SK-N-SH (cell line): ENCODE data around the gene FRMPD3. TPM values are rescaled to one million over a fixed set of nuclear protein-coding genes. Genes with fewer than 3 reads are reported as not detected.

ENCODE experiments used
- CTCF ChIA-PET: fragments of 300-600, 350-600 bp; formaldehyde crosslinking; extraction: SDS; loops from one replicate; lab custom pipeline; 2021; lab: Yijun Ruan, JAX
- POLR2A ChIA-PET: fragments of 350-600 bp; sonication (Branson Sonifier 250); formaldehyde crosslinking; extraction: SDS; loops from one replicate; lab custom pipeline; 2020; ENCODE audit warnings: antibody characterized with exemption, inconsistent platforms; lab: Yijun Ruan, JAX
- DNase-seq: peaks from one replicate; pipeline ENCODE4 v3.0.0; 2012
- H2AFZ ChIP-seq: fragments of 200-600 bp; sonication (generic); 2 replicates; pipeline ENCODE4 v1.8.1; 2016; ENCODE audit warnings: antibody characterized with exemption, mild to moderate bottlenecking, low read depth
- H3F3A ChIP-seq: fragments of 200-600 bp; sonication (generic); replicated peaks from 2 replicates; pipeline ENCODE3; 2016; ENCODE audit warnings: antibody characterized with exemption, mild to moderate bottlenecking; ENCODE audit not compliant: insufficient read depth
- H3K27ac ChIP-seq, 2 experiments: fragments of 200-500 bp in 1 of 2; fragments of 200-600 bp in 1 of 2; sonication (Bioruptor generic) in 1 of 2; sonication (generic), shearing (Covaris generic) in 1 of 2; 2 replicates each; pipeline versions ENCODE4 v1.5.1 to v1.6.1; 2014 to 2016; ENCODE audit warnings: low read depth in 2 of 2, inconsistent platforms in 1 of 2, low read length in 1 of 2, mild to moderate bottlenecking in 1 of 2, mixed read lengths in 1 of 2
- H3K27me3 ChIP-seq: fragments of 200-600 bp; sonication (generic), shearing (Covaris generic); 2 replicates; pipeline ENCODE4 v1.6.1; 2016; ENCODE audit warnings: mixed run types; ENCODE audit not compliant: insufficient read depth
- H3K36me3 ChIP-seq, 2 experiments: fragments of 200-500 bp in 1 of 2; fragments of 200-600 bp in 1 of 2; sonication (Bioruptor generic) in 1 of 2; sonication (generic) in 1 of 2; replicated peaks in 1 of 2; 2 replicates each; pipeline versions ENCODE3 to v1.5.1; 2014 to 2016; ENCODE audit warnings: low read length in 1 of 2, mild to moderate bottlenecking in 1 of 2; ENCODE audit not compliant: insufficient read depth in 2 of 2, control insufficient read depth in 1 of 2
- H3K4me1 ChIP-seq, 2 experiments: fragments of 200-500 bp in 1 of 2; fragments of 200-600 bp in 1 of 2; sonication (Bioruptor generic) in 1 of 2; sonication (generic), shearing (Covaris generic) in 1 of 2; 2 replicates each; pipeline versions ENCODE4 v1.5.1 to v1.6.1; 2014 to 2016; ENCODE audit warnings: low read depth in 1 of 2, low read length in 1 of 2, mixed run types in 1 of 2; ENCODE audit not compliant: insufficient read depth in 2 of 2, control insufficient read depth in 1 of 2
- H3K4me2 ChIP-seq: fragments of 200-600 bp; sonication (generic), shearing (Covaris generic); 2 replicates; pipeline ENCODE4 v1.6.1; 2017; ENCODE audit warnings: mixed run types
- H3K4me3 ChIP-seq, 2 experiments: fragments of 200-500 bp in 1 of 2; fragments of 200-600 bp in 1 of 2; sonication (Bioruptor generic) in 1 of 2; sonication (generic), shearing (Covaris generic) in 1 of 2; 2 replicates each; pipeline versions ENCODE4 v1.5.1 to v1.8.1; 2014 to 2016; ENCODE audit warnings: low read depth in 2 of 2, inconsistent platforms in 1 of 2, low read length in 1 of 2, mild to moderate bottlenecking in 1 of 2, mixed read lengths in 1 of 2, moderate library complexity in 1 of 2
- H3K79me2 ChIP-seq: fragments of 200-600 bp; sonication (generic); 2 replicates; pipeline ENCODE4 v1.8.1; 2017; ENCODE audit warnings: mild to moderate bottlenecking; ENCODE audit not compliant: insufficient read depth
- H3K9ac ChIP-seq: fragments of 200-600 bp; sonication (generic); 2 replicates; pipeline ENCODE4 v1.6.1; 2017; ENCODE audit warnings: mixed run types
- H3K9me2 ChIP-seq: fragments of 200-600 bp; sonication (generic); 2 replicates; pipeline ENCODE4 v1.6.1; 2017; ENCODE audit warnings: mixed run types
- H3K9me3 ChIP-seq: fragments of 200-600 bp; sonication (generic); 2 replicates; pipeline ENCODE4 v1.6.1; 2017; ENCODE audit warnings: mixed run types, mild to moderate bottlenecking, moderate library complexity
- H4K20me1 ChIP-seq: fragments of 200-600 bp; sonication (generic); 2 replicates; pipeline ENCODE4 v1.6.1; 2017; ENCODE audit warnings: mild to moderate bottlenecking, mixed run types; ENCODE audit not compliant: insufficient read depth
- CHD2 ChIP-seq: fragments of 150-350 bp; IDR thresholded peaks from 2 replicates; pipeline ENCODE4 v1.6.1; 2018; ENCODE audit warnings: low read length; ENCODE audit not compliant: partially characterized antibody
- ELF1 ChIP-seq: IDR thresholded peaks from 2 replicates; pipeline ENCODE4 v1.4.0; 2012
- EP300 ChIP-seq, 2 experiments: IDR thresholded peaks; 2 replicates each; pipeline versions ENCODE4 v1.4.0 to v1.6.1; 2012; ENCODE audit warnings: borderline replicate concordance in 1 of 2, low read depth in 1 of 2, low read length in 1 of 2
- FOSL2 ChIP-seq: IDR thresholded peaks from 2 replicates; pipeline ENCODE4 v1.4.0; 2012; ENCODE audit warnings: low read depth, mild to moderate bottlenecking, moderate library complexity, borderline replicate concordance
- FOXJ3 ChIP-seq: sonication (generic); formaldehyde crosslinking; IDR thresholded peaks from 2 replicates; pipeline ENCODE4 v1.5.1; 2020; ENCODE audit warnings: mild to moderate bottlenecking, missing genetic modification reagents
- GABPA ChIP-seq: IDR thresholded peaks from 2 replicates; pipeline ENCODE4 v1.4.0; 2012; ENCODE audit warnings: low read depth, mild to moderate bottlenecking
- GATA2 ChIP-seq: sonication (generic); formaldehyde crosslinking; IDR thresholded peaks from 2 replicates; pipeline ENCODE4 v1.5.0; 2020; ENCODE audit warnings: mild to moderate bottlenecking, missing genetic modification reagents
- MEF2A ChIP-seq: IDR thresholded peaks from 2 replicates; pipeline ENCODE4 v1.4.0; 2012; ENCODE audit warnings: low read depth, borderline replicate concordance
- NFIC ChIP-seq: IDR thresholded peaks from 2 replicates; pipeline ENCODE4 v1.4.0; 2012; ENCODE audit warnings: borderline replicate concordance
- NRF1 ChIP-seq: IDR thresholded peaks from 2 replicates; pipeline ENCODE4 v1.6.1; 2012; ENCODE audit warnings: low read depth, mild to moderate bottlenecking, low read length
- POLR2AphosphoS5 ChIP-seq: IDR thresholded peaks from 2 replicates; pipeline ENCODE4 v1.6.1; 2012; ENCODE audit warnings: low read depth, low read length
- RCOR1 ChIP-seq: fragments of 150-350 bp; IDR thresholded peaks from 2 replicates; pipeline ENCODE4 v1.6.1; 2017; ENCODE audit warnings: antibody characterized with exemption, low read length
- RXRA ChIP-seq: IDR thresholded peaks from 2 replicates; pipeline ENCODE4 v1.4.0; 2012; ENCODE audit warnings: low read depth, mild to moderate bottlenecking, borderline replicate concordance
- SIN3A ChIP-seq: IDR thresholded peaks from 2 replicates; pipeline ENCODE4 v1.6.1; 2012; ENCODE audit warnings: low read depth, mild to moderate bottlenecking, low read length, moderate library complexity, borderline replicate concordance
- TEAD4 ChIP-seq: IDR thresholded peaks from 2 replicates; pipeline ENCODE4 v1.4.0; 2012; ENCODE audit warnings: mild to moderate bottlenecking, borderline replicate concordance; ENCODE audit not compliant: insufficient read depth
- YY1 ChIP-seq: IDR thresholded peaks from 2 replicates; pipeline ENCODE4 v1.4.0; 2012; ENCODE audit warnings: low read depth, mild to moderate bottlenecking
- WGBS: methylation state at CpG from one replicate; pipeline ENCODE4 v1.1.6; 2017; ENCODE audit warnings: low lambda C conversion rate; 5-methylcytosine and 5-hydroxymethylcytosine counted together
- polyA plus RNA-seq, 3 experiments: library from polyadenylated mRNA; depleted of rRNA; stranded (reverse); fragments of >200 nt; gene quantifications; 2 replicates each; pipeline ENCODE4 v1.2.3, GENCODE V29; 2012
- TF ChIP-seq, protein P1 (sequence below): IDR thresholded peaks from 2 replicates; pipeline ENCODE4; 2012
- TF ChIP-seq, protein P2 (sequence below): IDR thresholded peaks from 2 replicates; pipeline ENCODE4 v1.4.0; 2012; ENCODE audit warnings: low read depth
- TF ChIP-seq, protein P3 (sequence below): IDR thresholded peaks from 2 replicates; pipeline ENCODE4 v1.4.0; 2012; ENCODE audit warnings: low read depth, borderline replicate concordance
- TF ChIP-seq, protein P4 (sequence below): IDR thresholded peaks from 2 replicates; pipeline ENCODE4 v1.4.0; 2012; ENCODE audit warnings: low read depth, borderline replicate concordance
- TF ChIP-seq, protein P5 (sequence below): fragments of 200-600 bp; sonication (generic); IDR thresholded peaks from 2 replicates; pipeline ENCODE4 v1.6.1; 2017; ENCODE audit warnings: antibody characterized with exemption, mild to moderate bottlenecking, moderate library complexity
- TF ChIP-seq, protein P6 (sequence below): fragments of 150-350 bp; IDR thresholded peaks from 2 replicates; pipeline ENCODE4 v1.6.1; 2016; ENCODE audit warnings: mild to moderate bottlenecking, low read depth, low read length

The FRMPD3 gene
- polyA plus RNA-seq, 1 of the 3 experiments (the other 2 are of a cell fraction) = 0.03 TPM

DNA sequence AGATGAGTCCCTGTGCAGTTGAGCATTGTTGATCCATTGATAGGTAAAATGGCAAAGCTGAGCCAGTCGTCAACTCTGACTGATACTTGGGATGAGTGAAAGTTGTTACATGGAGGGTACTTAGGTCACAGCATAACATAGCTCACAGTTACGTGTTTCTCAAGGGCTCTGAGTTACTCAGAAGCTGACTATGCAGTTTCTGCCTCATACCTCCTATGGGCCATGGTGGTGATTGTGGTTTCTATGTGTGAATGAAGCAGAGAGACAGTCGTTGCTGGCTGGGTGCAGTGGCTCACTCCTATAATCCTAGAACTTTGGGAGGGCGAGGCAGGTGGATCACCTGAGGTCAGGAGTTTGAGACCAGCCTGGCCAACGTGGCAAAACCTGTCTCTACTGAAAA is 30.8 kb downstream of the FRMPD3 start:
- Histone ChIP-seq H3F3A (no peaks in the 10 kb centered on the region), H3K4me2 (no peak overlapping the region), H3K4me3 (no peak overlapping the region), H3K79me2 (no peaks in the 10 kb centered on the region), H4K20me1 (no peaks in the 10 kb centered on the region), H3K27ac (no peak overlapping the region), H3K9me3 (no peaks in the 10 kb centered on the region), H3K9me2 (no peaks in the 10 kb centered on the region), H2AFZ (no peak overlapping the region), H3K36me3 (no peaks in the 10 kb centered on the region), H3K9ac (no peak overlapping the region), H3K27me3 (peaks cover 11% of the 10 kb centered on the region; the same call in 1 of the 2 replicates), H3K4me1 (peaks cover 0 to 2% of the 10 kb centered on the region in 2 experiments; a peak in 1 of 4 replicates)
- ChIA-PET POLR2A (no interaction called here), CTCF (no interaction called here)
- DNase-seq = no peak
- TF ChIP-seq SIN3A (no peak), GABPA (no peak), YY1 (no peak), TEAD4 (no peak)
- TF ChIP-seq, protein P1, sequence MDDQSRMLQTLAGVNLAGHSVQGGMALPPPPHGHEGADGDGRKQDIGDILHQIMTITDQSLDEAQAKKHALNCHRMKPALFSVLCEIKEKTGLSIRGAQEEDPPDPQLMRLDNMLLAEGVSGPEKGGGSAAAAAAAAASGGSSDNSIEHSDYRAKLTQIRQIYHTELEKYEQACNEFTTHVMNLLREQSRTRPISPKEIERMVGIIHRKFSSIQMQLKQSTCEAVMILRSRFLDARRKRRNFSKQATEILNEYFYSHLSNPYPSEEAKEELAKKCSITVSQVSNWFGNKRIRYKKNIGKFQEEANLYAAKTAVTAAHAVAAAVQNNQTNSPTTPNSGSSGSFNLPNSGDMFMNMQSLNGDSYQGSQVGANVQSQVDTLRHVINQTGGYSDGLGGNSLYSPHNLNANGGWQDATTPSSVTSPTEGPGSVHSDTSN = no peak
- 12% methylated on average over 5 of the region's 5 CpGs for WGBS

DNA sequence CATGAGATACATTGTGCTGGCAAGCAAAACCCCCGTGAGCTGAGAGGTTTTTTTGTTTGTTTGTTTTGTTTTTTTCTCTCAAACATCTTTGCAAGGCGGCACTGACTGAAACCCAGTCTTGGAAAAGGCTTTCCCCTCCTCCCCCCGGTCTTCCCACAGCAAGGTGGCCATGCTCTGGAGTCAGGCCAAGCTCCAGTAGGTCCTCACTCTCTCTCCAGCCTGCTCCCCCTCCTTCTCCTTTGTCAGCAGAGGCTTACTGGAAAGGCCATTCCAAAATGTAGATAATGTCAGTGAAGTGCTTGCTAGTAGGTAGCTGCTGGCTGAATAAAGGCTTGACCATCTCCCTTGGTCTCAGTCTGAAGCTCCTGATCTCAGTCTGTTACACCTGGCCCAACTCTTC is 32.6 kb downstream of the FRMPD3 start:
- TF ChIP-seq, protein P2, sequence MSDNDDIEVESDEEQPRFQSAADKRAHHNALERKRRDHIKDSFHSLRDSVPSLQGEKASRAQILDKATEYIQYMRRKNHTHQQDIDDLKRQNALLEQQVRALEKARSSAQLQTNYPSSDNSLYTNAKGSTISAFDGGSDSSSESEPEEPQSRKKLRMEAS = no peak
- no peak for TF ChIP-seq NFIC
- TF ChIP-seq, protein P3, sequence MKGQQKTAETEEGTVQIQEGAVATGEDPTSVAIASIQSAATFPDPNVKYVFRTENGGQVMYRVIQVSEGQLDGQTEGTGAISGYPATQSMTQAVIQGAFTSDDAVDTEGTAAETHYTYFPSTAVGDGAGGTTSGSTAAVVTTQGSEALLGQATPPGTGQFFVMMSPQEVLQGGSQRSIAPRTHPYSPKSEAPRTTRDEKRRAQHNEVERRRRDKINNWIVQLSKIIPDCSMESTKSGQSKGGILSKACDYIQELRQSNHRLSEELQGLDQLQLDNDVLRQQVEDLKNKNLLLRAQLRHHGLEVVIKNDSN = no peak
- TF ChIP-seq POLR2AphosphoS5 = no peak
- TF ChIP-seq, protein P4, sequence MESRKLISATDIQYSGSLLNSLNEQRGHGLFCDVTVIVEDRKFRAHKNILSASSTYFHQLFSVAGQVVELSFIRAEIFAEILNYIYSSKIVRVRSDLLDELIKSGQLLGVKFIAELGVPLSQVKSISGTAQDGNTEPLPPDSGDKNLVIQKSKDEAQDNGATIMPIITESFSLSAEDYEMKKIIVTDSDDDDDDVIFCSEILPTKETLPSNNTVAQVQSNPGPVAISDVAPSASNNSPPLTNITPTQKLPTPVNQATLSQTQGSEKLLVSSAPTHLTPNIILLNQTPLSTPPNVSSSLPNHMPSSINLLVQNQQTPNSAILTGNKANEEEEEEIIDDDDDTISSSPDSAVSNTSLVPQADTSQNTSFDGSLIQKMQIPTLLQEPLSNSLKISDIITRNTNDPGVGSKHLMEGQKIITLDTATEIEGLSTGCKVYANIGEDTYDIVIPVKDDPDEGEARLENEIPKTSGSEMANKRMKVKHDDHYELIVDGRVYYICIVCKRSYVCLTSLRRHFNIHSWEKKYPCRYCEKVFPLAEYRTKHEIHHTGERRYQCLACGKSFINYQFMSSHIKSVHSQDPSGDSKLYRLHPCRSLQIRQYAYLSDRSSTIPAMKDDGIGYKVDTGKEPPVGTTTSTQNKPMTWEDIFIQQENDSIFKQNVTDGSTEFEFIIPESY = no peak
- TF ChIP-seq ELF1 = no peak
- TF ChIP-seq RXRA = no peak
- no peak for TF ChIP-seq EP300 (IDR thresholded peaks at IDR 0.05; ENCODE audit: borderline replicate concordance in 1 of 2, low read depth in 1 of 2, low read length in 1 of 2)
- no peak for TF ChIP-seq MEF2A
- TF ChIP-seq FOXJ3 (CRISPR knock-in tag) = no peak
- TF ChIP-seq GATA2 (CRISPR knock-in tag) = no peak
- no peak for TF ChIP-seq NRF1
- TF ChIP-seq, protein P5, sequence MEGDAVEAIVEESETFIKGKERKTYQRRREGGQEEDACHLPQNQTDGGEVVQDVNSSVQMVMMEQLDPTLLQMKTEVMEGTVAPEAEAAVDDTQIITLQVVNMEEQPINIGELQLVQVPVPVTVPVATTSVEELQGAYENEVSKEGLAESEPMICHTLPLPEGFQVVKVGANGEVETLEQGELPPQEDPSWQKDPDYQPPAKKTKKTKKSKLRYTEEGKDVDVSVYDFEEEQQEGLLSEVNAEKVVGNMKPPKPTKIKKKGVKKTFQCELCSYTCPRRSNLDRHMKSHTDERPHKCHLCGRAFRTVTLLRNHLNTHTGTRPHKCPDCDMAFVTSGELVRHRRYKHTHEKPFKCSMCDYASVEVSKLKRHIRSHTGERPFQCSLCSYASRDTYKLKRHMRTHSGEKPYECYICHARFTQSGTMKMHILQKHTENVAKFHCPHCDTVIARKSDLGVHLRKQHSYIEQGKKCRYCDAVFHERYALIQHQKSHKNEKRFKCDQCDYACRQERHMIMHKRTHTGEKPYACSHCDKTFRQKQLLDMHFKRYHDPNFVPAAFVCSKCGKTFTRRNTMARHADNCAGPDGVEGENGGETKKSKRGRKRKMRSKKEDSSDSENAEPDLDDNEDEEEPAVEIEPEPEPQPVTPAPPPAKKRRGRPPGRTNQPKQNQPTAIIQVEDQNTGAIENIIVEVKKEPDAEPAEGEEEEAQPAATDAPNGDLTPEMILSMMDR = no peak
- TF ChIP-seq RCOR1 = no peak
- TF ChIP-seq, protein P6, sequence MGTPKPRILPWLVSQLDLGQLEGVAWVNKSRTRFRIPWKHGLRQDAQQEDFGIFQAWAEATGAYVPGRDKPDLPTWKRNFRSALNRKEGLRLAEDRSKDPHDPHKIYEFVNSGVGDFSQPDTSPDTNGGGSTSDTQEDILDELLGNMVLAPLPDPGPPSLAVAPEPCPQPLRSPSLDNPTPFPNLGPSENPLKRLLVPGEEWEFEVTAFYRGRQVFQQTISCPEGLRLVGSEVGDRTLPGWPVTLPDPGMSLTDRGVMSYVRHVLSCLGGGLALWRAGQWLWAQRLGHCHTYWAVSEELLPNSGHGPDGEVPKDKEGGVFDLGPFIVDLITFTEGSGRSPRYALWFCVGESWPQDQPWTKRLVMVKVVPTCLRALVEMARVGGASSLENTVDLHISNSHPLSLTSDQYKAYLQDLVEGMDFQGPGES = no peak
- TF ChIP-seq CHD2 = no peak
- no peak for TF ChIP-seq FOSL2
- no peak for TF ChIP-seq YY1
- TF ChIP-seq, all 33 proteins: peak for 0
- Histone ChIP-seq H3K9ac (no peak overlapping the region), H3K36me3 (no peaks in the 10 kb centered on the region), H3K9me2 (no peaks in the 10 kb centered on the region), H3K27ac (no peak overlapping the region), H3K4me3 (no peak overlapping the region), H3K9me3 (no peaks in the 10 kb centered on the region), H3K27me3 (peaks cover 10% of the 10 kb centered on the region; the same call in 1 of the 2 replicates), H3K4me2 (no peak overlapping the region), H4K20me1 (no peaks in the 10 kb centered on the region), H2AFZ (no peak overlapping the region), H3F3A (no peaks in the 10 kb centered on the region), H3K4me1 (peaks cover 0 to 2% of the 10 kb centered on the region in 2 experiments; a peak in 1 of 4 replicates), H3K79me2 (no peaks in the 10 kb centered on the region)
- no peak for DNase-seq
- POLR2A ChIA-PET = no interaction called here
- 3% methylated on average over 3 of the region's 3 CpGs for WGBS
- CTCF ChIA-PET = no interaction called here
